HFF-Myc (cell line): ENCODE data around the gene CHRM2.

Experiments used
- DNase-seq: peaks from one replicate; pipeline ENCODE4 v3.0.0-alpha.2; 2011; ENCODE audit warnings: low read depth; ENCODE audit errors: extremely low read depth
- H3K4me3 ChIP-seq: replicated peaks from 2 replicates; pipeline ENCODE4 v1.5.1; 2011; ENCODE audit warnings: low read depth, mild to moderate bottlenecking, control low read depth, low read length
- CTCF ChIP-seq: IDR thresholded peaks from 2 replicates; pipeline ENCODE4 v1.5.1; 2012; ENCODE audit warnings: mild to moderate bottlenecking, low read depth, low read length, control low read depth; ENCODE audit errors: missing control alignments

CHRM2 gene

GRCh38 chr7:137020351-137020750 lies 151.9 kb downstream of the CHRM2 start:
- no peak for TF ChIP-seq CTCF
- no peak overlapping the region for H3K4me3 ChIP-seq
- DNase-seq: no peak

GRCh38 chr7:137025469-137026175 lies 157.2 kb downstream of the CHRM2 start:
- DNase-seq: no peak
- no peak for TF ChIP-seq CTCF
- no peak overlapping the region for H3K4me3 ChIP-seq

- TF ChIP-seq CTCF: no peak
- no peak overlapping the region for H3K4me3 ChIP-seq
- no peak for DNase-seq
Measured at GRCh38 chr7:137026176-137026500, 157.7 kb downstream of the CHRM2 start.

GRCh38 chr7:137032436-137032835 lies 164.0 kb downstream of the CHRM2 start:
- H3K4me3 ChIP-seq: no peak overlapping the region
- no peak for DNase-seq
- TF ChIP-seq CTCF: no peak

GRCh38 chr7:137036768-137037167 lies 168.3 kb downstream of the CHRM2 start:
- DNase-seq: no peak
- no peak for TF ChIP-seq CTCF
- H3K4me3 ChIP-seq: no peak overlapping the region

GRCh38 chr7:137038706-137039105 lies 170.3 kb downstream of the CHRM2 start:
- H3K4me3 ChIP-seq: no peak overlapping the region
- TF ChIP-seq CTCF: no peak
- no peak for DNase-seq

GRCh38 chr7:137040745-137041144 lies 172.3 kb downstream of the CHRM2 start:
- H3K4me3 ChIP-seq: no peak overlapping the region
- no peak for DNase-seq
- no peak for TF ChIP-seq CTCF
